Psoas muscle (tissue), 8 donors: ENCODE results near the gene CIB1. TPM values are rescaled to one million over a fixed set of nuclear protein-coding genes. Genes with fewer than 3 reads are reported as not detected.

ENCODE experiments used
- ATAC-seq, 4 donors: fragments of 200-7000 bp; cut with Tn5 transposase; one replicate each; pipeline ENCODE4 v1.9.1; 2020; ENCODE audit warnings: moderate library complexity in 3 of 4, mild to moderate bottlenecking in 2 of 4
- DNase-seq, 2 donors: peaks; one replicate each; pipeline ENCODE4 v3.0.0-alpha.2; 2020
- H3K27ac ChIP-seq: fragments of 200-600 bp; one replicate; pipeline ENCODE4 v1.8.0; 2022
- H3K27me3 ChIP-seq, 3 donors: fragments of 200-600 bp in 1 of 3; one replicate each; pipeline versions ENCODE4 v1.6.1 to v1.8.0; 2013 to 2022; ENCODE audit warnings: low read length in 2 of 3, mild to moderate bottlenecking in 2 of 3, moderate library complexity in 1 of 3; ENCODE audit not compliant: insufficient read depth in 3 of 3
- H3K36me3 ChIP-seq, 2 donors: fragments of 200-600 bp in 1 of 2; one replicate each; pipeline versions ENCODE4 v1.6.1 to v1.8.0; 2013 to 2022; ENCODE audit warnings: low read depth in 1 of 2, mild to moderate bottlenecking in 1 of 2, moderate library complexity in 1 of 2; ENCODE audit not compliant: insufficient read depth in 1 of 2
- H3K4me1 ChIP-seq: fragments of 200-600 bp; one replicate; pipeline ENCODE4 v1.8.0; 2022
- H3K4me3 ChIP-seq: fragments of 200-600 bp; one replicate; pipeline ENCODE4 v1.8.0; 2022; ENCODE audit warnings: mild to moderate bottlenecking
- H3K9me3 ChIP-seq: fragments of 200-600 bp; one replicate; pipeline ENCODE4 v1.8.0; 2022
- WGBS, 3 donors: extraction: QIAGEN DNeasy Blood & Tissue Kit; methylation state at CpG; one replicate each; pipeline versions ENCODE4 v1.1.6 to v1.1.7; 2013; 5-methylcytosine and 5-hydroxymethylcytosine counted together
- intact Hi-C, 2 donors: fragments of 100-400 bp; cut with DNase I; formaldehyde crosslinking; loops; one replicate each; pipeline versions ENCODE4 v1.11.0 to v1.14.2; 2022
- polyA plus RNA-seq, 3 donors: library from polyadenylated mRNA; stranded (reverse); fragments of 200-250 nt; gene quantifications; one replicate each; pipeline ENCODE4 v1.2.3, GENCODE V29; 2013
- total RNA-seq, 4 donors: library from RNA; stranded (reverse); fragmentation: NEBNext Ultra II Directional in 2 of 4; extraction: Animal tissue kit (Norgen Biotek cat#: 25700) in 2 of 4; gene quantifications; one replicate each; pipeline versions ENCODE4 v1.2.1 to v1.2.4, GENCODE V29; 2021 to 2023
- TF ChIP-seq, protein P1 (sequence below): fragments of 200-600 bp; IDR thresholded peaks from one replicate; pipeline ENCODE4 v1.8.0; 2022; ENCODE audit warnings: antibody characterized with exemption
- donor health status: healthy with polysubstance abuse.
- donor health status: DM: no; HTN: no; CAD: no; lungs with moderate emphysema.
- donor health status: Bipolar disorder and iron deficiency.
- donor health status: healthy.
- donor health status: DM: yes; HTN: yes; CAD: no.
- donor health status: DM: no; HTN: no; CAD: no.
- donor health status: DM: no; HTN: no; CAD: no.
- donor health status: DM: yes; HTN: yes; CAD: no.

The CIB1 gene
- total and polyA plus RNA-seq, 7 donors = 45.7 to 154 (median 58.1) TPM

- no peaks in the 10 kb centered on the region for H3K9me3 ChIP-seq
- intact Hi-C loops = no loop called here
- H3K4me3 ChIP-seq = no peak overlapping the region
- TF ChIP-seq, protein P1, sequence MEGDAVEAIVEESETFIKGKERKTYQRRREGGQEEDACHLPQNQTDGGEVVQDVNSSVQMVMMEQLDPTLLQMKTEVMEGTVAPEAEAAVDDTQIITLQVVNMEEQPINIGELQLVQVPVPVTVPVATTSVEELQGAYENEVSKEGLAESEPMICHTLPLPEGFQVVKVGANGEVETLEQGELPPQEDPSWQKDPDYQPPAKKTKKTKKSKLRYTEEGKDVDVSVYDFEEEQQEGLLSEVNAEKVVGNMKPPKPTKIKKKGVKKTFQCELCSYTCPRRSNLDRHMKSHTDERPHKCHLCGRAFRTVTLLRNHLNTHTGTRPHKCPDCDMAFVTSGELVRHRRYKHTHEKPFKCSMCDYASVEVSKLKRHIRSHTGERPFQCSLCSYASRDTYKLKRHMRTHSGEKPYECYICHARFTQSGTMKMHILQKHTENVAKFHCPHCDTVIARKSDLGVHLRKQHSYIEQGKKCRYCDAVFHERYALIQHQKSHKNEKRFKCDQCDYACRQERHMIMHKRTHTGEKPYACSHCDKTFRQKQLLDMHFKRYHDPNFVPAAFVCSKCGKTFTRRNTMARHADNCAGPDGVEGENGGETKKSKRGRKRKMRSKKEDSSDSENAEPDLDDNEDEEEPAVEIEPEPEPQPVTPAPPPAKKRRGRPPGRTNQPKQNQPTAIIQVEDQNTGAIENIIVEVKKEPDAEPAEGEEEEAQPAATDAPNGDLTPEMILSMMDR = no peak
- H3K27me3 ChIP-seq = no peaks in the 10 kb centered on the region
- no peak overlapping the region for H3K27ac ChIP-seq
- ATAC-seq (no peak), DNase-seq (no peak)
- H3K36me3 ChIP-seq = no peaks in the 10 kb centered on the region
- WGBS, 3 donors = 78 to 82% (median 79%) methylated on average over 5 to 6 of the region's 6 CpGs
- peaks cover 3% of the 10 kb centered on the region for H3K4me1 ChIP-seq
These were observed 26.5 kb downstream of the CIB1 start for GRCh38 chr15:90207252-90207651.

- intact Hi-C loops = no loop called here
- DNase-seq = no peak
- no peak for ATAC-seq
- Histone ChIP-seq H3K4me3 (no peak overlapping the region), H3K9me3 (no peaks in the 10 kb centered on the region), H3K27me3 (no peaks in the 10 kb centered on the region), H3K36me3 (no peaks in the 10 kb centered on the region), H3K27ac (no peak overlapping the region), H3K4me1 (peaks cover 10% of the 10 kb centered on the region)
- TF ChIP-seq, protein P1 = no peak
- WGBS, 3 donors = 78 to 88% (median 82%) methylated on average over 5 of the region's 5 CpGs
These were observed 27.9 kb downstream of the CIB1 start for GRCh38 chr15:90205886-90206285.

DNA sequence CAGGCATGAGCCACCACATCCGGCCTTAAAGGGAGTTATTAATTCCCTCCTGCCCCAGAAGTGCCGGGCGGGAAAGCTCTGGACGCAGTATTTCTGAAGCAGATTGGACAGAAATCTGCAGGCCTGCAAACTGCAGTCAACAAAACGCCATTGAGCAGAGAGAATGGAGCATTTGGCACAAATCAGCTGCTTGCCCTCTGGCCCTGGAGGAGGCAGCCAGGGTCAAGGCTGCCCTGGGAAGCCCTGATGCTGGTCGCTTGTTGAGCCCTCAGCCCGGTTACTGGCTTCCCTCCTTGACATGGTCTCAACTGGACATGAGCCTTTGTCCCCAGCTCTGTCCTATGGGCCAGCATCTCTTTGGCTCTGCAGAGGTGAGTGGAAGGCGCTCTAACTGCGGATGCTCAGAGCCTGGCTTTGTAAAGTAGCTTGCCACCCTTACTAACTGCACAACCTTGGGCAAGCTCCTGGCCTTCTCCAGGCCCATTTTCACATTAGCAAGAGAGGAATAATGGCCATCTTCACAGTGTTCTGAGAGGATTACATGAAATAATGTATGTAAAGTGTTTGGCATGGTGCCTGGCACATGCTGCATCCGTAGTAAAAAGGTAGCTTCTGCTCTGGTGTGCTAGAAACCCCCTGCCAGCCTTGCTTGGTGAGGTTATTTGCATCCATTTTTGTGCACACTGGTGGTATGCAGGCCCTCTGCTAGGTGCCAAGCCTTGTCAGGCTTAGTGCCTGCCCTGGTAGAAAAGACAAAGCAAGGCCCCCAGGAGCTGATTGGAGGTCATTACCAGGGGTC lies 28.5 kb downstream of the CIB1 start:
- H3K4me1 ChIP-seq = peaks cover 10% of the 10 kb centered on the region
- H3K4me3 ChIP-seq = no peak overlapping the region
- 78 to 85% (median 83%) methylated on average over 10 of the region's 10 CpGs for WGBS, 3 donors
- intact Hi-C loops = no loop called here
- H3K27ac ChIP-seq = no peak overlapping the region
- H3K9me3 ChIP-seq = no peaks in the 10 kb centered on the region
- TF ChIP-seq, protein P1 = no peak
- DNase-seq = no peak
- no peaks in the 10 kb centered on the region for H3K36me3 ChIP-seq
- ATAC-seq = no peak
- no peaks in the 10 kb centered on the region for H3K27me3 ChIP-seq

DNA sequence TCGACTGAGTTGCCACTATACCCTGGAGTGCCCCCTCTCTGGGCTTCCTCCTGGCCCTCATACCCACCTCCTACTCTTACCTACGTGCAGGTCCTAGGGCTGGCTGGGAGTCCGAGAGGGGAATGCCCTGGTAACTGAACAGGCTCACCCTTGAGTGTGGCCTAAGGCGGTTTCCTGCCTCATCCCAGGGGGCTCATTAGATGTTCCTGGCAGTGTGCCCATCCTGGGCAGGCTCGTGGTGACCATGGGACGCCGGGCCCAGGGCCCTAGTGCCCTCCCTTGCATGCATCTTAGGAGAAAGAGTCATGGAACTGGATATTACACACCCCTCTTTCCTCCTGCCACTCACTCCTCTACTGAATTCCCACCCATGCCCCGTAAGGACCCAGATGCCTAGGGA lies 29.8 kb downstream of the CIB1 start:
- no peak for ATAC-seq
- Histone ChIP-seq H3K27ac (no peak overlapping the region), H3K27me3 (no peaks in the 10 kb centered on the region), H3K4me1 (peaks cover 10% of the 10 kb centered on the region), H3K4me3 (no peak overlapping the region), H3K9me3 (no peaks in the 10 kb centered on the region), H3K36me3 (no peaks in the 10 kb centered on the region)
- WGBS, 3 donors = 55 to 72% (median 59%) methylated on average over 8 of the region's 8 CpGs
- TF ChIP-seq, protein P1 = no peak
- intact Hi-C loops = loop anchor here in 1 of 2 donors (1.0 kb wide), 1 partner anchor 16 kb away; no protein-coding TSS in a partner anchor
- no peak for DNase-seq
